HCT116 (cell line): ENCODE measurements around the gene SLC35E2B. TPM values are rescaled to one million over a fixed set of nuclear protein-coding genes. Genes with fewer than 3 reads are reported as not detected.

Experiments used
- ATAC-seq: fragments of 200-7000 bp; cut with Tn5 transposase; 2 replicates; pipeline ENCODE4 v1.9.1; 2020; ENCODE audit warnings: mild to moderate bottlenecking, moderate library complexity
- BruUV-seq: library from RNA; stranded (reverse); fragments of 400-500 nt; replicated peaks from 2 replicates; lab custom pipeline; 2021; lab: Mats Ljungman, UMichigan
- CTCF ChIA-PET: fragments of 300-600 bp; sonication (Branson Sonifier 250); formaldehyde crosslinking; loops from one replicate; lab custom pipeline; 2021; ENCODE audit warnings: antibody characterized with exemption; lab: Charles Lee
- POLR2A ChIA-PET: fragments of 300-600, 350-600 bp; sonication (Branson Sonifier 250); formaldehyde crosslinking; loops from one replicate; lab custom pipeline; 2021; ENCODE audit warnings: antibody characterized with exemption; lab: Charles Lee
- RAD21 ChIA-PET, 2 experiments: fragments of 300-600 bp; sonication (Branson Sonifier 250); formaldehyde crosslinking; loops; one replicate each; lab custom pipeline; 2023; ENCODE audit warnings: low total read pairs in 2 of 2; ENCODE audit not compliant: uncharacterized antibody in 2 of 2, unreplicated experiment in 2 of 2, low non-redundant PET in 1 of 2; lab: Charles Lee
- DNase-seq: peaks from one replicate; pipeline ENCODE4 v3.0.0-alpha.2; 2010; ENCODE audit warnings: low read depth, low spot score
- H2AFZ ChIP-seq: fragments of 200-600 bp; shearing (Covaris generic), sonication (generic); 2 replicates; pipeline ENCODE4 v1.6.1; 2017; ENCODE audit warnings: low read depth, mixed run types, mixed read lengths, antibody characterized with exemption, low read length; ENCODE audit not compliant: poor library complexity, severe bottlenecking
- H3K27ac ChIP-seq: 2 replicates; pipeline ENCODE4 v1.5.1; 2012; ENCODE audit warnings: low read depth, low read length
- H3K27me3 ChIP-seq: fragments of 200-600 bp; sonication (generic); 2 replicates; pipeline ENCODE4 v1.6.1; 2016; ENCODE audit warnings: mixed run types, low read length, mixed read lengths; ENCODE audit not compliant: insufficient read depth
- H3K36me3 ChIP-seq, 2 experiments: fragments of 200-500 bp in 1 of 2; fragments of 200-600 bp in 1 of 2; sonication (Bioruptor generic) in 1 of 2; sonication (generic) in 1 of 2; 2 replicates each; pipeline versions ENCODE4 v1.5.1 to v1.6.1; 2014 to 2016; ENCODE audit warnings: low read length in 2 of 2, inconsistent platforms in 1 of 2, mixed read lengths in 1 of 2, mixed run types in 1 of 2; ENCODE audit not compliant: insufficient read depth in 2 of 2, control insufficient read depth in 1 of 2
- H3K4me1 ChIP-seq, 2 experiments: fragments of 200-600 bp in 1 of 2; sonication (generic) in 1 of 2; 2 replicates each; pipeline versions ENCODE4 v1.5.1 to v1.6.1; 2012 to 2017; ENCODE audit warnings: low read length in 2 of 2, inconsistent platforms in 1 of 2, mild to moderate bottlenecking in 1 of 2, mixed read lengths in 1 of 2, mixed run types in 1 of 2, moderate library complexity in 1 of 2; ENCODE audit not compliant: insufficient read depth in 2 of 2, control insufficient read depth in 1 of 2
- H3K4me2 ChIP-seq: fragments of 200-600 bp; sonication (generic); 2 replicates; pipeline ENCODE4 v1.6.1; 2017; ENCODE audit warnings: mixed run types, low read length, mixed read lengths
- H3K4me3 ChIP-seq, 2 experiments: fragments of 200-600 bp in 1 of 2; sonication (generic) in 1 of 2; replicated peaks in 1 of 2; 2 replicates each; pipeline ENCODE4 v1.5.1; 2011 to 2016; ENCODE audit warnings: low read length in 2 of 2, control low read depth in 1 of 2, low read depth in 1 of 2, mild to moderate bottlenecking in 1 of 2, mixed read lengths in 1 of 2, mixed run types in 1 of 2
- H3K79me2 ChIP-seq: fragments of 200-600 bp; sonication (generic); 2 replicates; pipeline ENCODE4 v1.6.1; 2017; ENCODE audit warnings: mild to moderate bottlenecking, mixed run types, low read length, moderate library complexity, mixed read lengths; ENCODE audit not compliant: insufficient read depth
- H3K9ac ChIP-seq: fragments of 200-600 bp; sonication (generic); 2 replicates; pipeline ENCODE4 v1.6.1; 2016; ENCODE audit warnings: low read length, mixed read lengths
- H3K9me2 ChIP-seq: fragments of 200-600 bp; sonication (generic), shearing (Covaris generic); 2 replicates; pipeline ENCODE4 v1.6.1; 2017; ENCODE audit warnings: mixed run types, mild to moderate bottlenecking, moderate library complexity; ENCODE audit not compliant: insufficient read depth
- H3K9me3 ChIP-seq, 2 experiments: fragments of 200-500 bp in 1 of 2; fragments of 200-600 bp in 1 of 2; sonication (Bioruptor generic) in 1 of 2; sonication (generic) in 1 of 2; 2 replicates each; pipeline ENCODE4 v1.6.1; 2014 to 2017; ENCODE audit warnings: low read length in 2 of 2, mixed read lengths in 2 of 2, inconsistent platforms in 1 of 2, low read depth in 1 of 2, mild to moderate bottlenecking in 1 of 2, mixed run types in 1 of 2, moderate library complexity in 1 of 2; ENCODE audit not compliant: control insufficient read depth in 1 of 2, insufficient read depth in 1 of 2
- H4K20me1 ChIP-seq: fragments of 200-600 bp; sonication (generic), shearing (Covaris generic); 2 replicates; pipeline ENCODE4 v1.6.1; 2017; ENCODE audit warnings: mixed run types, mild to moderate bottlenecking, moderate library complexity; ENCODE audit not compliant: insufficient read depth
- ATF3 ChIP-seq: IDR thresholded peaks from 2 replicates; pipeline ENCODE4 v1.6.1; 2012
- CBX3 ChIP-seq: IDR thresholded peaks from 2 replicates; pipeline ENCODE4 v1.6.1; 2012; ENCODE audit warnings: low read depth
- CEBPB ChIP-seq: IDR thresholded peaks from 2 replicates; pipeline ENCODE4 v1.6.1; 2012; ENCODE audit warnings: low read depth
- EGR1 ChIP-seq: IDR thresholded peaks from 2 replicates; pipeline ENCODE4 v1.6.1; 2012; ENCODE audit warnings: low read depth
- ELF1 ChIP-seq: IDR thresholded peaks from 2 replicates; pipeline ENCODE4 v1.6.1; 2012; ENCODE audit warnings: low read depth, borderline replicate concordance
- EZH2phosphoT487 ChIP-seq: fragments of 200-600 bp; IDR thresholded peaks from 2 replicates; pipeline ENCODE4 v1.6.1; 2018; ENCODE audit warnings: antibody characterized with exemption, borderline replicate concordance
- FOSL1 ChIP-seq: IDR thresholded peaks from 2 replicates; pipeline ENCODE4 v1.6.1; 2012; ENCODE audit warnings: low read depth
- POLR2A ChIP-seq: IDR thresholded peaks from 2 replicates; pipeline ENCODE4 v1.7.0; 2011; ENCODE audit warnings: borderline replicate concordance; ENCODE audit not compliant: insufficient read depth, insufficient read length; ENCODE audit errors: extremely low read depth
- POLR2AphosphoS5 ChIP-seq: IDR thresholded peaks from 2 replicates; pipeline ENCODE4 v1.6.1; 2011; ENCODE audit warnings: mild to moderate bottlenecking, low read depth, low read length, moderate library complexity
- RAD21 ChIP-seq: IDR thresholded peaks from 2 replicates; pipeline ENCODE4 v1.6.1; 2012; ENCODE audit warnings: low read depth, mild to moderate bottlenecking
- SP1 ChIP-seq: IDR thresholded peaks from 2 replicates; pipeline ENCODE4 v1.6.1; 2012; ENCODE audit warnings: low read depth
- SRF ChIP-seq: IDR thresholded peaks from 2 replicates; pipeline ENCODE4 v1.6.1; 2012; ENCODE audit warnings: low read depth
- TCF7L2 ChIP-seq: IDR thresholded peaks from 2 replicates; pipeline ENCODE4 v1.7.0; 2011; ENCODE audit warnings: borderline replicate concordance, inconsistent platforms; ENCODE audit not compliant: insufficient read depth, insufficient read length; ENCODE audit errors: extremely low read depth
- YY1 ChIP-seq: IDR thresholded peaks from 2 replicates; pipeline ENCODE4 v1.6.1; 2011; ENCODE audit warnings: low read length, low read depth, moderate library complexity, mild to moderate bottlenecking; ENCODE audit not compliant: insufficient replicate concordance; ENCODE audit errors: extremely low read depth
- ZFX ChIP-seq: fragments of 450-650 bp; IDR thresholded peaks from 2 replicates; pipeline ENCODE4 v1.6.1; 2017
- ZNF274 ChIP-seq: fragments of 200-500 bp; sonication (Bioruptor generic); IDR thresholded peaks from 2 replicates; pipeline ENCODE4 v1.6.1; 2014; ENCODE audit warnings: mild to moderate bottlenecking, low read depth, low read length, inconsistent platforms
- intact Hi-C: fragments of 100-400 bp; cut with micrococcal nuclease; formaldehyde crosslinking; loops from 2 replicates; pipeline ENCODE4 v1.10.0; 2022
- total RNA-seq: library from RNA; stranded (reverse); gene quantifications from one replicate; pipeline ENCODE4 v1.2.1, GENCODE V29; 2021; ENCODE audit not compliant: unreplicated experiment
- TF ChIP-seq, protein P1 (sequence below), 3 experiments: fragments of 200-600 bp in 1 of 3; sonication (generic) in 1 of 3; IDR thresholded peaks in 2 of 3; conservative IDR thresholded peaks in 1 of 3; 2 replicates each; pipeline ENCODE4 v1.5.1; 2012 to 2017; ENCODE audit warnings: low read depth in 2 of 3, low read length in 2 of 3, antibody characterized with exemption in 1 of 3, borderline replicate concordance in 1 of 3, control low read depth in 1 of 3, mild to moderate bottlenecking in 1 of 3, mixed read lengths in 1 of 3, mixed run types in 1 of 3, moderate library complexity in 1 of 3; ENCODE audit not compliant: insufficient read depth in 1 of 3
- TF ChIP-seq, protein P2 (sequence below): IDR thresholded peaks from 2 replicates; pipeline ENCODE4 v1.6.1; 2012; ENCODE audit warnings: low read depth
- TF ChIP-seq, protein P3 (sequence below): IDR thresholded peaks from 2 replicates; pipeline ENCODE4 v1.6.1; 2011; ENCODE audit warnings: mild to moderate bottlenecking, low read length, moderate library complexity; ENCODE audit not compliant: insufficient replicate concordance; ENCODE audit errors: extremely low read depth

SLC35E2B gene
- total RNA-seq, 1 experiment from 2014 or later, result 30.3 TPM

DNA sequence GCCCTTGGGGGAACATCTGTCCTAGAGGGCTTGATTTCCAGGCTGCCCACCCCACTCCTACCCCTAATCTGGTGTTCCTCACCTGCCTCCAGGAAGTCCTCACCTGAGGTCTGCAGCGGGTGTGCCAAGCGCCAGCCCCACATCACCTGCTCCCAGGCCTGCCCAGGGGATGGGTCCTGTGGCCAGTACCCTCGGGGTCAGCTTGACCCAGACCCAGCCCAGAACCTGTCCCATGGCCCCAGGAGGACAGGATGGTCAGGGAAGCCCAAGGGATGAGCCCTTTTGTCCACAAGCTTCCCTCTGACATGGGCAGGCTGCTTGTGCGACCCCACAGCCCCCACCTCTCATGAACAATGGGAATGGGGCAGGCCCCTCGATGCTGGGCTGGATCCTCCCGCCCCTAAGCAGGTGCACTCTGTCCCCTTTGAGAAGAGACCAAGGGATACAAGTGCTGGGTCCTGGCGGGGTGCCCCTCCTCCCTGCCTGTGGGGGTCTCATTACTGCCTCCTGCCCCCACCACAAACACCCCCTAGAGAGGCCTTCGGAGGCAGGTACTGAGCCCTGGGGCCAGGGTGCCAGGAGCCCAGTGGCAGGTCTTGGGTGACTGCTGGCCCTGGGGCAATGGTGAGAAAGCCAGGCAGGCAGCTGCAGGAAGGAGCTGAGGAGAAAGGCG lies 74.1 kb downstream of the SLC35E2B start:
- no peak overlapping the region for H3K4me2 ChIP-seq
- BruUV-seq, result no TSS peak
- peaks cover 0 to 3% of the 10 kb centered on the region in 2 experiments; a peak in 1 of 4 replicates for H3K36me3 ChIP-seq
- ChIA-PET RAD21 (no interaction called here), CTCF (interaction anchor here (2.1 kb wide), 1 partner anchor 10 kb away, joined by 5 read pairs; no protein-coding TSS in a partner anchor), POLR2A (interaction anchor here (2.2 kb wide), 1 partner anchor 10 kb away, joined by 6 read pairs; no protein-coding TSS in a partner anchor)
- DNase-seq (no peak), ATAC-seq (no peak)
- H3K9ac ChIP-seq, result no peak overlapping the region
- no peak overlapping the region for H3K27ac ChIP-seq
- no peak overlapping the region for H3K4me3 ChIP-seq
- H2AFZ ChIP-seq, result no peak overlapping the region
- intact Hi-C loops, result loop anchor here (10.0 kb wide), 1 partner anchor 274 kb away; the partner anchor contains the start of gene DVL1
- no peaks in the 10 kb centered on the region for H3K27me3 ChIP-seq
- H3K79me2 ChIP-seq, result peaks cover 9% of the 10 kb centered on the region; the same call in 1 of the 2 replicates
- H3K9me2 ChIP-seq, result no peaks in the 10 kb centered on the region
- peaks cover 11 to 29% of the 10 kb centered on the region in 2 experiments; a peak in 3 of 4 replicates for H3K4me1 ChIP-seq
- no peaks in the 10 kb centered on the region for H3K9me3 ChIP-seq
- 0 out of 2 replicates have a peak, but pooled peaks cover 3% of the 10 kb centered on the region for H4K20me1 ChIP-seq
- TF ChIP-seq RAD21 (no peak), SRF (no peak), ATF3 (no peak), TCF7L2 (no peak), POLR2AphosphoS5 (no peak), ZNF274 (no peak), CEBPB (no peak), CBX3 (no peak), EGR1 (no peak), YY1 (no peak), POLR2A (no peak), ZFX (no peak), SP1 (no peak), EZH2phosphoT487 (no peak), ELF1 (no peak), FOSL1 (no peak)
- TF ChIP-seq, protein P1, sequence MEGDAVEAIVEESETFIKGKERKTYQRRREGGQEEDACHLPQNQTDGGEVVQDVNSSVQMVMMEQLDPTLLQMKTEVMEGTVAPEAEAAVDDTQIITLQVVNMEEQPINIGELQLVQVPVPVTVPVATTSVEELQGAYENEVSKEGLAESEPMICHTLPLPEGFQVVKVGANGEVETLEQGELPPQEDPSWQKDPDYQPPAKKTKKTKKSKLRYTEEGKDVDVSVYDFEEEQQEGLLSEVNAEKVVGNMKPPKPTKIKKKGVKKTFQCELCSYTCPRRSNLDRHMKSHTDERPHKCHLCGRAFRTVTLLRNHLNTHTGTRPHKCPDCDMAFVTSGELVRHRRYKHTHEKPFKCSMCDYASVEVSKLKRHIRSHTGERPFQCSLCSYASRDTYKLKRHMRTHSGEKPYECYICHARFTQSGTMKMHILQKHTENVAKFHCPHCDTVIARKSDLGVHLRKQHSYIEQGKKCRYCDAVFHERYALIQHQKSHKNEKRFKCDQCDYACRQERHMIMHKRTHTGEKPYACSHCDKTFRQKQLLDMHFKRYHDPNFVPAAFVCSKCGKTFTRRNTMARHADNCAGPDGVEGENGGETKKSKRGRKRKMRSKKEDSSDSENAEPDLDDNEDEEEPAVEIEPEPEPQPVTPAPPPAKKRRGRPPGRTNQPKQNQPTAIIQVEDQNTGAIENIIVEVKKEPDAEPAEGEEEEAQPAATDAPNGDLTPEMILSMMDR (IDR thresholded peaks at IDR 0.05 in 2 of 3, conservative IDR thresholded peaks at IDR 0.05 in 1 of 3; ENCODE audit: borderline replicate concordance in 1 of 3, insufficient read depth in 1 of 3, low read depth in 2 of 3, low read length in 2 of 3), result no peak
- TF ChIP-seq, protein P2, sequence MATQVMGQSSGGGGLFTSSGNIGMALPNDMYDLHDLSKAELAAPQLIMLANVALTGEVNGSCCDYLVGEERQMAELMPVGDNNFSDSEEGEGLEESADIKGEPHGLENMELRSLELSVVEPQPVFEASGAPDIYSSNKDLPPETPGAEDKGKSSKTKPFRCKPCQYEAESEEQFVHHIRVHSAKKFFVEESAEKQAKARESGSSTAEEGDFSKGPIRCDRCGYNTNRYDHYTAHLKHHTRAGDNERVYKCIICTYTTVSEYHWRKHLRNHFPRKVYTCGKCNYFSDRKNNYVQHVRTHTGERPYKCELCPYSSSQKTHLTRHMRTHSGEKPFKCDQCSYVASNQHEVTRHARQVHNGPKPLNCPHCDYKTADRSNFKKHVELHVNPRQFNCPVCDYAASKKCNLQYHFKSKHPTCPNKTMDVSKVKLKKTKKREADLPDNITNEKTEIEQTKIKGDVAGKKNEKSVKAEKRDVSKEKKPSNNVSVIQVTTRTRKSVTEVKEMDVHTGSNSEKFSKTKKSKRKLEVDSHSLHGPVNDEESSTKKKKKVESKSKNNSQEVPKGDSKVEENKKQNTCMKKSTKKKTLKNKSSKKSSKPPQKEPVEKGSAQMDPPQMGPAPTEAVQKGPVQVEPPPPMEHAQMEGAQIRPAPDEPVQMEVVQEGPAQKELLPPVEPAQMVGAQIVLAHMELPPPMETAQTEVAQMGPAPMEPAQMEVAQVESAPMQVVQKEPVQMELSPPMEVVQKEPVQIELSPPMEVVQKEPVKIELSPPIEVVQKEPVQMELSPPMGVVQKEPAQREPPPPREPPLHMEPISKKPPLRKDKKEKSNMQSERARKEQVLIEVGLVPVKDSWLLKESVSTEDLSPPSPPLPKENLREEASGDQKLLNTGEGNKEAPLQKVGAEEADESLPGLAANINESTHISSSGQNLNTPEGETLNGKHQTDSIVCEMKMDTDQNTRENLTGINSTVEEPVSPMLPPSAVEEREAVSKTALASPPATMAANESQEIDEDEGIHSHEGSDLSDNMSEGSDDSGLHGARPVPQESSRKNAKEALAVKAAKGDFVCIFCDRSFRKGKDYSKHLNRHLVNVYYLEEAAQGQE, result no peak
- TF ChIP-seq, protein P3, sequence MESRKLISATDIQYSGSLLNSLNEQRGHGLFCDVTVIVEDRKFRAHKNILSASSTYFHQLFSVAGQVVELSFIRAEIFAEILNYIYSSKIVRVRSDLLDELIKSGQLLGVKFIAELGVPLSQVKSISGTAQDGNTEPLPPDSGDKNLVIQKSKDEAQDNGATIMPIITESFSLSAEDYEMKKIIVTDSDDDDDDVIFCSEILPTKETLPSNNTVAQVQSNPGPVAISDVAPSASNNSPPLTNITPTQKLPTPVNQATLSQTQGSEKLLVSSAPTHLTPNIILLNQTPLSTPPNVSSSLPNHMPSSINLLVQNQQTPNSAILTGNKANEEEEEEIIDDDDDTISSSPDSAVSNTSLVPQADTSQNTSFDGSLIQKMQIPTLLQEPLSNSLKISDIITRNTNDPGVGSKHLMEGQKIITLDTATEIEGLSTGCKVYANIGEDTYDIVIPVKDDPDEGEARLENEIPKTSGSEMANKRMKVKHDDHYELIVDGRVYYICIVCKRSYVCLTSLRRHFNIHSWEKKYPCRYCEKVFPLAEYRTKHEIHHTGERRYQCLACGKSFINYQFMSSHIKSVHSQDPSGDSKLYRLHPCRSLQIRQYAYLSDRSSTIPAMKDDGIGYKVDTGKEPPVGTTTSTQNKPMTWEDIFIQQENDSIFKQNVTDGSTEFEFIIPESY, result no peak
